GM18907 (cell line): ENCODE results near the gene BICRAL.
"Not testable (repeated sequence)": the region's sequence is repeated elsewhere in the genome, so short reads cannot be mapped to it uniquely, and the experiment has no call there.

ENCODE experiments used
- ATAC-seq: cut with Tn5 transposase; IDR thresholded peaks from one replicate; pipeline ENCODE4 v1.9.1; 2021; ENCODE audit warnings: mild to moderate bottlenecking, moderate library complexity; ENCODE audit not compliant: unreplicated experiment

The BICRAL gene

GRCh38 chr6:42790549-42791181, 8.8 kb downstream of the BICRAL start:
- no peak for ATAC-seq

- no peak for ATAC-seq
Observed at GRCh38 chr6:42791706-42792320, 10.0 kb downstream of the BICRAL start.

- ATAC-seq: no peak
Observed at GRCh38 chr6:42795651-42796050, 13.8 kb downstream of the BICRAL start.

GRCh38 chr6:42796171-42796570, 14.3 kb downstream of the BICRAL start:
- no peak for ATAC-seq

- not testable (repeated sequence) for ATAC-seq
Observed at GRCh38 chr6:42797696-42798095, 15.8 kb downstream of the BICRAL start.

- no peak for ATAC-seq
Observed at GRCh38 chr6:42805297-42805861, 23.5 kb downstream of the BICRAL start.

GRCh38 chr6:42806359-42806758, 24.5 kb downstream of the BICRAL start:
- not testable (repeated sequence) for ATAC-seq

- ATAC-seq: no peak
Observed at GRCh38 chr6:42808492-42809483, 26.9 kb downstream of the BICRAL start.

- no peak for ATAC-seq
Observed at GRCh38 chr6:42813074-42813645, 31.3 kb downstream of the BICRAL start.

- no peak for ATAC-seq
Observed at GRCh38 chr6:42813906-42814444, 32.1 kb downstream of the BICRAL start.

GRCh38 chr6:42815726-42816125, 33.9 kb downstream of the BICRAL start:
- not testable (repeated sequence) for ATAC-seq

GRCh38 chr6:42817907-42818306, 36.1 kb downstream of the BICRAL start:
- ATAC-seq: no peak

- no peak for ATAC-seq
Observed at GRCh38 chr6:42818416-42818815, 36.6 kb downstream of the BICRAL start.

GRCh38 chr6:42818878-42819277, 37.0 kb downstream of the BICRAL start:
- no peak for ATAC-seq

- no peak for ATAC-seq
Observed at GRCh38 chr6:42819803-42820511, 38.1 kb downstream of the BICRAL start.

- no peak for ATAC-seq
Observed at GRCh38 chr6:42820512-42821340, 38.9 kb downstream of the BICRAL start.

GRCh38 chr6:42821341-42821668, 39.5 kb downstream of the BICRAL start:
- ATAC-seq: no peak

- ATAC-seq: no peak
Observed at GRCh38 chr6:42821846-42822245, 40.0 kb downstream of the BICRAL start.

GRCh38 chr6:42829561-42830092, 47.8 kb downstream of the BICRAL start:
- no peak for ATAC-seq
